IPS-15b (cell line): Measurements from ENCODE around the gene TMEM209.
"Not testable (repeated sequence)": the region's sequence is repeated elsewhere in the genome, so short reads cannot be mapped to it uniquely, and the experiment has no call there.

Experiments
- H3K27me3 ChIP-seq: one replicate; pipeline ENCODE4 v1.6.1; 2013; ENCODE audit warnings: low read length; ENCODE audit not compliant: control insufficient read depth, insufficient read depth
- H3K36me3 ChIP-seq: one replicate; pipeline ENCODE4 v1.6.1; 2013; ENCODE audit warnings: low read length; ENCODE audit not compliant: control insufficient read depth, insufficient read depth
- H3K4me1 ChIP-seq: one replicate; pipeline ENCODE4 v1.6.1; 2013; ENCODE audit warnings: mild to moderate bottlenecking, low read length; ENCODE audit not compliant: control insufficient read depth, insufficient read depth
- H3K4me3 ChIP-seq: one replicate; pipeline ENCODE4 v1.5.1; 2013; ENCODE audit warnings: low read depth, low read length
- H3K9ac ChIP-seq: one replicate; pipeline ENCODE4 v1.6.1; 2013; ENCODE audit warnings: low read depth, mild to moderate bottlenecking, low read length
- H3K9me3 ChIP-seq: one replicate; pipeline ENCODE4 v1.6.1; 2013; ENCODE audit warnings: mild to moderate bottlenecking, low read length; ENCODE audit not compliant: control insufficient read depth, insufficient read depth

TMEM209 gene

GRCh38 chr7:130146142-130146541, 59.1 kb downstream of the TMEM209 start:
- not testable (repeated sequence) for H3K4me3 ChIP-seq, H3K9me3 ChIP-seq, H3K9ac ChIP-seq, H3K36me3 ChIP-seq, H3K4me1 ChIP-seq, H3K27me3 ChIP-seq

GRCh38 chr7:130145424-130146100, 59.6 kb downstream of the TMEM209 start:
- no peaks in the 10 kb centered on the region for H3K36me3 ChIP-seq
- H3K9me3 ChIP-seq: no peaks in the 10 kb centered on the region
- peaks cover 6% of the 10 kb centered on the region for H3K4me1 ChIP-seq
- peaks cover 4% of the 10 kb centered on the region for H3K27me3 ChIP-seq
- no peak overlapping the region for H3K4me3 ChIP-seq
- no peak overlapping the region for H3K9ac ChIP-seq

- H3K9me3 ChIP-seq: no peaks in the 10 kb centered on the region
- no peak overlapping the region for H3K9ac ChIP-seq
- H3K27me3 ChIP-seq: peaks cover 14% of the 10 kb centered on the region
- H3K36me3 ChIP-seq: no peaks in the 10 kb centered on the region
- peaks cover 6% of the 10 kb centered on the region for H3K4me1 ChIP-seq
- no peak overlapping the region for H3K4me3 ChIP-seq
These were observed 60.7 kb downstream of the TMEM209 start for GRCh38 chr7:130144312-130145171.

GRCh38 chr7:130143986-130144311, 61.3 kb downstream of the TMEM209 start:
- Histone ChIP-seq H3K4me3 (no peak overlapping the region), H3K4me1 (peaks cover 6% of the 10 kb centered on the region), H3K9me3 (no peaks in the 10 kb centered on the region), H3K36me3 (no peaks in the 10 kb centered on the region), H3K27me3 (peaks cover 19% of the 10 kb centered on the region), H3K9ac (no peak overlapping the region)

- Histone ChIP-seq H3K27me3 (peaks cover 19% of the 10 kb centered on the region), H3K9me3 (no peaks in the 10 kb centered on the region), H3K9ac (no peak overlapping the region), H3K4me1 (peaks cover 6% of the 10 kb centered on the region), H3K36me3 (no peaks in the 10 kb centered on the region), H3K4me3 (no peak overlapping the region)
These were observed 61.9 kb downstream of the TMEM209 start for GRCh38 chr7:130143334-130143732.

- Histone ChIP-seq H3K27me3 (peaks cover 19% of the 10 kb centered on the region), H3K9ac (no peak overlapping the region), H3K36me3 (no peaks in the 10 kb centered on the region), H3K4me3 (no peak overlapping the region), H3K4me1 (peaks cover 6% of the 10 kb centered on the region), H3K9me3 (no peaks in the 10 kb centered on the region)
These were observed 62.4 kb downstream of the TMEM209 start for GRCh38 chr7:130142654-130143333.

GRCh38 chr7:130141884-130142653, 63.1 kb downstream of the TMEM209 start:
- H3K4me3 ChIP-seq: peak overlapping the region; percentile 58

GRCh38 chr7:130141161-130141883, 63.9 kb downstream of the TMEM209 start:
- Histone ChIP-seq H3K27me3 (peaks cover 19% of the 10 kb centered on the region), H3K9ac (peak overlapping the region; percentile 83), H3K36me3 (no peaks in the 10 kb centered on the region), H3K4me1 (peaks cover 6% of the 10 kb centered on the region), H3K9me3 (no peaks in the 10 kb centered on the region), H3K4me3 (peak overlapping the region; percentile 58)

More at GRCh38 chr7:130141884-130142653, 63.1 kb downstream of the TMEM209 start:
- no peaks in the 10 kb centered on the region for H3K36me3 ChIP-seq
- peaks cover 19% of the 10 kb centered on the region for H3K27me3 ChIP-seq
- peaks cover 6% of the 10 kb centered on the region for H3K4me1 ChIP-seq
- H3K9me3 ChIP-seq: no peaks in the 10 kb centered on the region
- H3K9ac ChIP-seq: no peak overlapping the region

- Histone ChIP-seq H3K9me3 (no peaks in the 10 kb centered on the region), H3K4me3 (peak overlapping the region; percentile 58), H3K9ac (peak overlapping the region; percentile 83), H3K4me1 (peaks cover 6% of the 10 kb centered on the region), H3K36me3 (no peaks in the 10 kb centered on the region), H3K27me3 (peaks cover 19% of the 10 kb centered on the region)
These were observed 64.5 kb downstream of the TMEM209 start for GRCh38 chr7:130140551-130141160.

GRCh38 chr7:130139193-130139960, 65.8 kb downstream of the TMEM209 start:
- Histone ChIP-seq H3K36me3 (no peaks in the 10 kb centered on the region), H3K27me3 (peaks cover 19% of the 10 kb centered on the region), H3K9ac (no peak overlapping the region), H3K4me3 (no peak overlapping the region), H3K4me1 (peaks cover 6% of the 10 kb centered on the region), H3K9me3 (no peaks in the 10 kb centered on the region)
